Activated B cell treated with CpG ODN at 0.5 μM for 24 hours (primary cell): ENCODE measurements around the gene LIF. TPM values are rescaled to one million over a fixed set of nuclear protein-coding genes. Genes with fewer than 3 reads are reported as not detected.

Experiments used
- ATAC-seq: fragments of 200-7000 bp; cut with Tn5 transposase; one replicate; pipeline ENCODE4 v1.10.0; 2021; ENCODE audit warnings: low read depth, mild to moderate bottlenecking, moderate library complexity
- CTCF ChIA-PET: fragments of 350-600 bp; sonication (Branson Sonifier 250); formaldehyde crosslinking; loops from one replicate; lab custom pipeline; 2021; ENCODE audit warnings: antibody characterized with exemption; lab: Charles Lee
- POLR2A ChIA-PET: fragments of 350-600 bp; sonication (Branson Sonifier 250); formaldehyde crosslinking; loops from one replicate; lab custom pipeline; 2021; ENCODE audit warnings: antibody characterized with exemption; lab: Charles Lee
- DNase-seq: peaks from one replicate; pipeline ENCODE4 v3.0.0; 2022
- H3K27ac Mint-ChIP-seq: one replicate; pipeline ENCODE4 v1.8.0; 2020; ENCODE audit warnings: mixed read lengths
- H3K27me3 Mint-ChIP-seq: one replicate; pipeline ENCODE4 v1.8.0; 2021; ENCODE audit warnings: mixed read lengths
- H3K36me3 Mint-ChIP-seq: one replicate; pipeline ENCODE4 v1.8.0; 2021; ENCODE audit warnings: low read depth, mixed read lengths
- H3K4me1 Mint-ChIP-seq: one replicate; pipeline ENCODE4 v1.8.0; 2021; ENCODE audit warnings: mixed read lengths
- H3K4me3 Mint-ChIP-seq: one replicate; pipeline ENCODE4 v1.8.0; 2020; ENCODE audit warnings: mild to moderate bottlenecking, mixed read lengths
- H3K9me3 Mint-ChIP-seq: one replicate; pipeline ENCODE4 v1.8.0; 2020; ENCODE audit warnings: mixed read lengths
- intact Hi-C: fragments of 100-400 bp; cut with micrococcal nuclease; formaldehyde crosslinking; loops from one replicate; pipeline ENCODE4 v1.15.1; 2024
- total RNA-seq: library from RNA; stranded (reverse); gene quantifications from 2 replicates; pipeline ENCODE4 v1.2.3, GENCODE V29; 2022
- TF ChIP-seq, protein P1 (sequence below): fragments of 200-600 bp; IDR thresholded peaks from one replicate; pipeline ENCODE4 v1.8.0; 2022; ENCODE audit warnings: antibody characterized with exemption, mild to moderate bottlenecking

Gene LIF
- 0.42 and 0.44 TPM in 2 replicates for total RNA-seq

DNA sequence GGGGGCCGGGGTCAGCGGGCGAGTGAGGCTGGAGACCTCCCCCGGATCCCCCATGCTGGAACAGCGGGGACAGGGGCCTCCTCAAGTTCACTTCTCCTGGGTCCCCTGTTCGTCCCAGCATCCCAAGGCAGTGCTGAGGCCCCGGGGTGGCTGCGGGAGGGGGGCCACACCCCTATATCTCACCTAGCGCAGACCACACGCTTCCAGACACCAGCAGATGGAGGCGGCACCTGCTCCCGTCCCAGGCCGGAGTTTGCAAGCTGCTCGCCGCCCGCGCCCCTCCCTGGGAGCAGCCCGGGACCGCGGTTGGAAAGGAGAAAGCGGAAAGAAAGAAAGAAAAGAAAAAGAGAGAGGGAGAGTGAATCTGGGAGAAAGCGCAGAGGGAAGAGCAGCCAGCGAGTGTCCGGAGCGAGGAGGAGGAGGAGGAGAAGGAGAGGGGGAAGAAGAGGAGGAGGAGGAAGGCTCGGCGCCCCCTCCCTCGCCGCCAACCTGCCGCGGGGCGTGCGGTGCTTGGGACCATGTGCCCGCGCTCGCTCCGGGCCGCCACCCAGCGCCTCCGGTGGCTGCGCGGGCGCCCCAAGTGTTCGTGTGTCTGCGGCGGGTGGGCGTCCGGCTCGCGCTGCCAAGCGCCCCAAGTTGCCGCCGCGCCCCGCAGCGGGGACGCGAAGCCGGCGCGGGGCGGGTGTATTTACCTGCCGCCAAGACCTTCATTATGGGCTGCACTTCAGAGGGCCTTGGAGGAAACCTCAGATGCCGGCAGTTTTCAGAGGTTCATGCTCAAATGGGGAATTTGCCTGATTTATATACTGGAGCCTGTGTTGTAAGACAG, at the start of gene LIF:
LIF (minus strand) TSS at position 775 of the 829 bp plus-strand sequence; CDS start at position 711, 64 bp downstream.
- no peaks in the 10 kb centered on the region for H3K9me3 Mint-ChIP-seq
- no peaks in the 10 kb centered on the region for H3K36me3 Mint-ChIP-seq
- H3K4me1 Mint-ChIP-seq, result peaks cover 15% of the 10 kb centered on the region
- ChIA-PET CTCF (no interaction called here), POLR2A (interaction anchor here (0.7 kb wide), 1 partner anchor 9 kb away, joined by 3 read pairs; no protein-coding TSS in a partner anchor)
- TF ChIP-seq, protein P1, sequence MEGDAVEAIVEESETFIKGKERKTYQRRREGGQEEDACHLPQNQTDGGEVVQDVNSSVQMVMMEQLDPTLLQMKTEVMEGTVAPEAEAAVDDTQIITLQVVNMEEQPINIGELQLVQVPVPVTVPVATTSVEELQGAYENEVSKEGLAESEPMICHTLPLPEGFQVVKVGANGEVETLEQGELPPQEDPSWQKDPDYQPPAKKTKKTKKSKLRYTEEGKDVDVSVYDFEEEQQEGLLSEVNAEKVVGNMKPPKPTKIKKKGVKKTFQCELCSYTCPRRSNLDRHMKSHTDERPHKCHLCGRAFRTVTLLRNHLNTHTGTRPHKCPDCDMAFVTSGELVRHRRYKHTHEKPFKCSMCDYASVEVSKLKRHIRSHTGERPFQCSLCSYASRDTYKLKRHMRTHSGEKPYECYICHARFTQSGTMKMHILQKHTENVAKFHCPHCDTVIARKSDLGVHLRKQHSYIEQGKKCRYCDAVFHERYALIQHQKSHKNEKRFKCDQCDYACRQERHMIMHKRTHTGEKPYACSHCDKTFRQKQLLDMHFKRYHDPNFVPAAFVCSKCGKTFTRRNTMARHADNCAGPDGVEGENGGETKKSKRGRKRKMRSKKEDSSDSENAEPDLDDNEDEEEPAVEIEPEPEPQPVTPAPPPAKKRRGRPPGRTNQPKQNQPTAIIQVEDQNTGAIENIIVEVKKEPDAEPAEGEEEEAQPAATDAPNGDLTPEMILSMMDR, result no peak
- no peak within 1 kb of the TSS for H3K27ac Mint-ChIP-seq
- DNase-seq (no peak), ATAC-seq (no peak)
- intact Hi-C loops, result no loop called here
- peaks cover 40% of the 10 kb centered on the region for H3K27me3 Mint-ChIP-seq
- H3K4me3 Mint-ChIP-seq, result peak within 1 kb of the TSS; percentile 69

DNA sequence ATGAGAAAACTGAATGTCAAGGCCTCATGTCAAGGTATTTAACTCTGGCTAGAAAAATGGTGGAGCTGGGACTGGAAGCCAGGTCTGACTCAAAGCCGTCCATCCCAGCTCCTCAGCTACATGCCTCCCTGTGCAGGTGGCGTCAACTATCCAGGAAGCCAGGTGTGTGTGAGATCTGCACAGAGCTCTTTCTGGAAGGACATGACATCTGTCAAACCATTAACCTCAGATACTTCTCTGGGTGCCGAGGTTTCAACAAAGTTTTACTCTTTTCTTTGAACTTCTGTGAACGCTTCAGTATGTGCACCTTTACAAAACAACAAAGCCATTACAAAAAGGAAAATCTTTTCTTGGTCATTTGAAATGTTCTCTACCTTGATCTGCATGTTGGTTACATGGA, 49.8 kb upstream of the LIF start:
- no peak for DNase-seq
- TF ChIP-seq, protein P1, result no peak
- intact Hi-C loops, result no loop called here
- peaks cover 70% of the 10 kb centered on the region for H3K36me3 Mint-ChIP-seq
- no peaks in the 10 kb centered on the region for H3K27me3 Mint-ChIP-seq
- H3K4me1 Mint-ChIP-seq, result peaks cover 27% of the 10 kb centered on the region
- no peaks in the 10 kb centered on the region for H3K9me3 Mint-ChIP-seq
- ChIA-PET CTCF (interaction anchor here (1.3 to 1.4 kb wide), 2 partner anchors 8 to 92 kb away, joined by 4 to 6 read pairs; no protein-coding TSS in a partner anchor), POLR2A (interaction anchor here (1.2 kb wide), 1 partner anchor 14 kb away, joined by 3 read pairs; no protein-coding TSS in a partner anchor)
- H3K4me3 Mint-ChIP-seq, result no peak overlapping the region
- H3K27ac Mint-ChIP-seq, result no peak overlapping the region
- no peak for ATAC-seq

DNA sequence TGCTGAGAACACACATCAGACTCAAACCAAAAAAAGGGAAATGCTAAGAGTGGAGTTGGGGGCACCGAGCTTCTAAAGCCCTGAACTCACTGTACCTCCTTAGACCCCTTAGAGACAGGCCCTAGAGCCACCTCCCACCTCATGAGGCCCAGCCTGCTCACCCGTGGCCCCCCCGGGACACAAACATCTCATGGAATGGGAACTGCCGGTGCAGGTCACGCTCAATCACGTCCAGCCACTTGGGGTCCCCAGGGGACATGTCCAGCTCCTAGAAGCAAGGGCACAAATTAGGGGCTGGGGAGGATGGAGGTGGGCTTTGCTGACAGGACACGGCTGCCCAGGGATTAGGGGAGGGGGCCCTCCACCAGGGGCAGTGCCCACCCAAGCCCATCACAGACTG, 49.0 kb upstream of the LIF start:
- H3K36me3 Mint-ChIP-seq, result peaks cover 64% of the 10 kb centered on the region
- ChIA-PET CTCF (interaction anchor here (1.3 to 1.4 kb wide), 2 partner anchors 8 to 92 kb away, joined by 4 to 6 read pairs; no protein-coding TSS in a partner anchor), POLR2A (interaction anchor here (1.2 kb wide), 1 partner anchor 15 kb away, joined by 3 read pairs; no protein-coding TSS in a partner anchor)
- H3K4me3 Mint-ChIP-seq, result no peak overlapping the region
- TF ChIP-seq, protein P1, result no peak
- DNase-seq (no peak), ATAC-seq (no peak)
- no peak overlapping the region for H3K27ac Mint-ChIP-seq
- H3K9me3 Mint-ChIP-seq, result no peaks in the 10 kb centered on the region
- peaks cover 24% of the 10 kb centered on the region for H3K4me1 Mint-ChIP-seq
- no peaks in the 10 kb centered on the region for H3K27me3 Mint-ChIP-seq
- intact Hi-C loops, result no loop called here

DNA sequence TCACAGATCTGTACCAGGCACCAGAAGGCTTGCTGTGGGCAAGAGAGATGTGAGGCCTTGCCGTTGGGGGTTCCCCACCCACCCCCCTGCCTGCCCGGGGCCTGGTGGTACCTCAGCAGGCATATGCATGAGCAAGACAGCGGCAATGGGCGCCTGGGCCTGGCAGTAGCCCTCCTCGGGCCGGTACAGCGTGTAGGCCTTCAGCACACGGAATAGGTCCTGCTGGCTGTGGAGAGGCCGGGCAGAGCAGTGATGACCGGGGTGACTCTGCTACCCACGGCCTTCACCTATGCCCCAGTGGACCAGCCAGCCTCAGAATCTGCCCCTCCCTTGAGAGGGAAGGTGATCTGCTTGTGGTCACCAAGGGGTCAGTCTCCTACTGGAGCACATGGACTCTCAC, 48.3 kb upstream of the LIF start:
- H3K4me1 Mint-ChIP-seq, result peaks cover 27% of the 10 kb centered on the region
- intact Hi-C loops, result no loop called here
- no peaks in the 10 kb centered on the region for H3K27me3 Mint-ChIP-seq
- no peak overlapping the region for H3K27ac Mint-ChIP-seq
- no peaks in the 10 kb centered on the region for H3K9me3 Mint-ChIP-seq
- no peak for ATAC-seq
- ChIA-PET CTCF (interaction anchor here (1.4 kb wide), 1 partner anchor 93 kb away, joined by 4 read pairs; no protein-coding TSS in a partner anchor), POLR2A (interaction anchor here (7.6 kb wide), 1 partner anchor 11 kb away, joined by 131 read pairs; no protein-coding TSS in a partner anchor)
- H3K36me3 Mint-ChIP-seq, result peaks cover 64% of the 10 kb centered on the region
- no peak overlapping the region for H3K4me3 Mint-ChIP-seq
- DNase-seq, result no peak
- TF ChIP-seq, protein P1, result no peak

DNA sequence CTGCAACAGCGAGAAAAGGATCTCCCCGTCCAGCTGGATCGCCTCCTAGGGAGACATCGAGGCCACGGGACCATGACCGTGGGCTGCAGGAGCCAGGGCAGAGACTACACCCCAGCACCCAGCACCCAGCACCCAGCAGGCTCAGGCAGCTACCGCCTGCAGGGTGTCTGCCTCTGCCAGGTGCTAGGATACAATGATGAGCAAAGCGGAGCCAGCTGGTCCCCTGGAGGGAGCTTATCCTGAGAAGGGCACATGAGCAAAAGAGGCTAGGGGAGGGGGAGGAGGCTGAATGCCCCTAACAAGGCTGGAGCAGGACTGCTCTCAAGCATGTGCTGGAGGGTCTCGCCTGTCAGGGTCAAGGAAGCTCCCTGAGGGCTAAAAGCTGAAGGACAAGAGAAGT, 47.5 kb upstream of the LIF start:
- ATAC-seq (no peak), DNase-seq (no peak)
- Mint-ChIP-seq H3K4me1 (peaks cover 29% of the 10 kb centered on the region), H3K9me3 (no peaks in the 10 kb centered on the region), H3K27ac (no peak overlapping the region), H3K36me3 (peaks cover 62% of the 10 kb centered on the region), H3K4me3 (no peak overlapping the region), H3K27me3 (no peaks in the 10 kb centered on the region)
- ChIA-PET POLR2A (interaction anchor here (7.6 kb wide), 1 partner anchor 11 kb away, joined by 131 read pairs; no protein-coding TSS in a partner anchor), CTCF (no interaction called here)
- intact Hi-C loops, result no loop called here
- TF ChIP-seq, protein P1, result no peak
